GM18499 (cell line): ENCODE measurements around the gene ARL4D.
"Not testable (repeated sequence)": the region's sequence is repeated elsewhere in the genome, so short reads cannot be mapped to it uniquely, and the experiment has no call there.

ENCODE experiments used
- ATAC-seq: cut with Tn5 transposase; IDR thresholded peaks from one replicate; pipeline ENCODE4 v1.9.1; 2021; ENCODE audit warnings: moderate number of reproducible peaks; ENCODE audit not compliant: insufficient read depth, unreplicated experiment

ARL4D gene

DNA sequence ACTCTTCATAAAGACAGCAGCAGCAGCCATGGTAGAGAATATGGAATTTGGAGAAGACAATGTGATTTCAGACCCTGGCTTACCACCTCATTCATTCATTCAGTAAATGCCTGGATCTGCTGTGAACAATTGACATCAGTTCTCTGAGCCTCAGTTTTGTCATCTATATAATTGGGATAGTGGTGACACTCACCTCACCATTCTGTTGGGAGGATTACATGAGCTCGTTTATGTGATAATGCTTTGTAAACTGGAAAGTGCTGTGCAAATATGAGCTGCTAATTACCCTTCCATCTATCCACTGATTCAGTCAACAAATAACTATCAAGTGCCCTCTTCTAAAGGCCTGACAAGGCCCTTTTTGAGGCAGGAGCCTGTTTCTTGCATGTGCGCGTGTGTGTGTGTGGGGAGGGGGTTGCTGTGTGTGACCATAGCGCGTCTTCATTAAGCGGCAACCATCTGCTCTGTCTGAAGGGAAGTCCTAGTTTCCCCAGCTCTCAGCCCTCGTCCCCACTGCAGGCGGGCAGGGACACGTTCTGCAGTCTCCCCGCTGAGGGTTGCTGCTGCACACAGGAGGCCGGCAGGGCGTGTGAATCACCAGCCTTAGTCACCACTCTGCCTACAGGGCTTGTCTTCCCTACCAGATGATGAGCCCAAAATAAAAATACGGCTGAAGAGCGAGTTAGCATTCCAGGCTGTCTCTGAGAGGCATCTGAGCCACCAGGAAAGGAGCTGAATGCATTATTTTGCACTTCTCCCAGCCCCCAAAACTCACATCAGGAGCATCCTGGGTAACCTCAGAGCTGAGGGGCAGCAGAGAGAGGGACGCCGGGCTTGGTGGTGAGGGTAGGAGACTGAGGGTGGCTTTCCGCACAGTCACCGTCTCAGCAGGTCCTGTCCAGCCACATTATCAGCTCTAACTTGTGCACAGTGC is 19.9 kb downstream of the ARL4D start:
- ATAC-seq = no peak

DNA sequence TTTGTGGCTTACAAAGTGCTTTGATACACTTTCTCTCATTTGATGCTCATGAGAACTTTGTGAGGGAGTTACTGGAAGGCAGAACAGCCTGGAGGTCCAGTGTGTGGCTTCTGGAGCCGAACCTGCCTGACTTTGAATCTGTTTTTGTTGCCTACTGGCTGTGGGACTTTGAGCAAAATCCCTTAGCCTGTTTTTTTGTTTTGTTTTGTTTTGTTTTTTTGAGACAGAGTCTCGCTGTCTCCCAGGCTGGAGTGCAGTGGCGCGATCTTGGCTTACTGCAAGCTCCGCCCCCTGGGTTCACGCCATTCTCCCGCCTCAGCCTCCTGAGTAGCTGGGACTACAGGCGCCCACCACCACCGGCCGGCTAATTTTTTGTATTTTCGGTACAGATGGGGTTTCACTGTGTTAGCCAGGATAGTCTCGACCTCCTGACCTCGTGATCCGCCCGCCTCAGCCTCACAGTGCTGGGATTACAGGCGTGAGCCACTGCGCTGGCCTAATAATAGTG is 20.6 kb downstream of the ARL4D start:
- ATAC-seq = not testable (repeated sequence)

DNA sequence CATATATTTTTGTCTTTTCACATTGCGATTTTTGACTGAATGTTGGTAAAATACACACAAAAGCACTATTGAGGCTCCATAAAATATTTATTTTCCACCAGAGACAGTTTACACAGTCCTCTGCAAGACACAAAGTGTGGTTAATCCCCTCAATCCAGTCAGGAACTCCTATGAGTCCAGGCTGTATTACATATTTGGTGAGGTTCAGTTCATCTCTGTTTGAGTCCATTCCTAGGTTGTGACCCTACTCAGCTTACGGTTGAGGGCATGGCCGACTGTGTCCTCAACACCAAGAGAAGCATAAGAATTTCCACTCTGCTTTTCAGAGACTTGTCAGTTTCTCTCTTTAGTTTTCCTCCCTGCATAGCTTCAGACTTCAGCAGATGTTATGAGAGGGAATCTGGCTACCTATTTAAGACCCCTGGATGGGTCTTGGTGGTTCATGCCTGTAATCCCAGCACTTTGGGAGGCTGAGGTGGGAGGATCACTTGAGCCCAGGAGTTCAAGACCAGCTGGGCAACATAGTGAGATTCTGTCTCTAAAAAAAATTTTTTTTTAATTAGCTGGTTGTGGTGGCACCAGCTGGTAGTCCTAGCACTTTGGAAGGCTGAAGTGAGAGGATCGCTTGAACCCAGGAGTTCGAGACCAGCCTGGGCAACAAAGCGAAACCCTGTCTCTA is 25.1 kb downstream of the ARL4D start:
- ATAC-seq = no peak

DNA sequence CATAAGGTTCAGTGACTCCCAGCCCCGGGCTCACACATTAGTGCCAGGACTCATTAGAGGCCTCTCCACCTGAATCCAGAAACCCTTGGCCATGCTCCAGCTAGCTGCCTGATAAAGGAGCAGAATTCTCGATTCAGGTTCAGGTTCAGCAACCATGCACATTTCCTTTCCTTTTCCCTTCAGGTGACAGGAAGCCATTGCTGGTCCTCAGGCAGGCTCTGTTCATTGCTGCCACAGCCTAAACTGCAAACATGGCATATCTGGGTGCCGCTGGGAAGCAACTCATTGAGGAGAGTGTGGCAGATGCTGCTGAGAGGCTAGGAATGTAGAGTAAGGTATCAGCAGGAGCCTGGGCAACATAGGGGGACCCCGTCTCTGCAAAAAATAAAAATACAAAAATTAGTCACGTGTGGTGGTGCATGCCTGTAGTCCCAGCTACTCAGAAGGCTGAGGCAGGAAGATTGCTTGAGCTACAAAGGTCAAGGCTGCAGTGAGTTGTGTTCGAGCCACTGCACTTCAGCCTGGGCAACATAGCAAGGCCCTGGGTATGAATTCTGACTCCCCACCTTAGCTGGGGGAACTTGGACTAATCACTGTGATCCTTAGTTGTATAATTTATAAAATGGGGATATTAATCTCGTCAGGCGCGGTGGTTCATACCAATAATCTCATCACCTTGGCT is 28.7 kb downstream of the ARL4D start:
- no peak for ATAC-seq

DNA sequence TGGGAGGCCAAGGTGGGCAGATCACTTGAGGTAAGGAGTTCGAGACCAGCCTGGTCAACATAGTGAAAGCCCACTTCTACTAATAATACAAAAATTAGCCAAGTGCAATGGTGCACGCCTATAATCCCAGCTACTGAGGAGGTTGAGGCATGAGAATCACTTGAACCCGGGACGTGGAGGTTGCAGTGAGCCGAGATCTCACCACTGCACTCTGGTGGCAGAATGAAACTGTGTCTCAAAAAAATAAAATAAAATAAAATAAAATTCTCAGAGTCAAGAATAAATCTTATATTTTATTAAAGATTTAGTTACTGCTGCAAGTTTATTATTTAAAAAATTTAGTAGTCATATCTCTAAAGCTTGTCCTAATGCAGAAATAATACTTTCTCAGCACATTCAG is 29.7 kb downstream of the ARL4D start:
- ATAC-seq = no peak

DNA sequence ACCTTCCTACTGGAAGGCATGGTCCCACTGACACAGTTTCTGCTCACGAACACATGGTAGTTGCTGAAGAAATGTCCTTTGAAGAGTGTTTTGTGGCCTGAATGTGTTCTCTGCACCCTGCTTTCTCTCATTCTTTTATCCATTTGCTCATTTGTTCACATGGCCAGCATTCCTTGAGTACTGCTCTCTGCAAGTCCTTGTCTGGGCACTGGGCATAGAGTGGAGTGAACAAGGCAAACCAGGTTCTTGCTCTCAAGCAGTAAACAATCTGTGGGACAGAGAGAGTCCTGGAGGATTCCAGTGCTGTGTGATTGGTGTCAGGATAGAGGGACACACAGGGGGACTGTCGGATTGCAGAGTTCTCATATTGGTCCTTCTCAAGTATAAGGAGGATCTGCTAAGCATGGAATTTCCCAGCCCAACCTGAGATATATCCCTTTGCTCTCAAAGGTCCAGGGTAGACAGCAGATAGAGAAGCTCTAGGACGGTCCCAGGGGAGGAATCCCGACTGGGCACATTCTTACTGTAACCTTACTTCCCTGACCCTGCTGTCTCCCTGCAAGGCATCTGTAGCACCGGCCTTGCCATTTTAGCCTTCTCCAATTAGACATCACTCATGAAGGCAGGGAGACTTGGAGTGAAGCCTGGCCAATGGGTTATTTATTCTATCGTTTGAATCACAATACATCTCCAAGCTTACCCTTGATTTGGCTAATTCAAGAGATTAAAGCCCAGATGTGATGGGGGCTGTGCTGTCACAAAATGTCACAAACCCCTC is 32.3 kb downstream of the ARL4D start:
- ATAC-seq = no peak

DNA sequence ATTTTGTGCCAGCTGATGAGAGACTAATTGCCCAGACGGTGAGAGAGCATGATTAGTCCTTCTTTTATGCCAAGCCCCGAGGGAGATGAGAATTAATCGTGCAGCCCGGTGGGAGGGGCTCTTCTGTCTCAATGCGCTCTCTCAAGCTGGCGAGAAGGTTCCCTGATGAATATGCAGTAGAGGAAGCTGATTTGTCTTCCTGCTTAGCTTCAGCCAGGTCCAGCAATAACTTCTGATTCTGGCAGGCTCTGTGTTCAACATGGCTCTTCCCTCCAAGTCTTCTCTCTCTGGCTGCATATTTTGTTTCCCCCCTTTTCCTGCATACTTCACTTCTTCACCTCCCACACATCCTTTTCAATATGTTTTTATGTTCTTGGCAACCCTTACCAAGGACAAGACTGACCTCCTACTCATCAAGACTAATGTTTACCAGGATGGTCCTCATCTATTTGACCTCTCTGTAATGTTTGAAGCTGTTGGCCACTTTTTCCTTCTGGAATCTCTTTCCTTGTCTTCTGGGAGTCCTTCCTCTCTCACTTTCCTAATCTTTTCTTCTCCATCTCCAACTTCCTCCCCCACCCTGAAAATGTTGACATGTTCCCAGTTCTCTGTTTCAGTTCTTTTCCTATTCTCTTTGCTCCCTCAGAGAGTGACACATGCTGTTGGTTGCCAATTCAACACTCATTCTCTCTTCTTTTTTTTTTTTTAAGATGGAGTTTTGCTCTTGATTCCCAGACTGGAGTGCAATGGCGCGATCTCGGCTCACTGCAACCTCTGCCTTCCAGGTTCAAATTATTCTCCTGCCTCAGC is 33.1 kb downstream of the ARL4D start:
- no peak for ATAC-seq

DNA sequence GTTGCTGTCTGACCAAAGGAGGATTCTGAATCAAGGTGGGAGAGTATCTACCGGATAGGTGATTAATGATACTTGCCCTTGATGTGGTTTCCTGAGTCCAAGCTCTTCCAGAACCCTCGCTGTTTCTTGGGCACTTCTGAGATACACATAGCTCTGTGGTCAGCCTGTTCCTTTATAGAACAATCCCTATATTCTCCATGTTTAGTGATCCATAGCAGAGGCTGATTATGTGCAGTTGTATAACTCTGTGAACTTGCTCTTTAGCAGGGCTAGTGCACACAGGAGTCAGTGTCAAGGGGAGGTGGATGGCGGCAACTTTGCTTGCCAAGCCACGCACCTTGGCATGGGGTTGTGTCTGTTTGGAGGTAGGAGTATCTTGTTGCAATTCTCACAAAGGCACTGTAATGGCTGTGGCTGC is 36.1 kb downstream of the ARL4D start:
- no peak for ATAC-seq

DNA sequence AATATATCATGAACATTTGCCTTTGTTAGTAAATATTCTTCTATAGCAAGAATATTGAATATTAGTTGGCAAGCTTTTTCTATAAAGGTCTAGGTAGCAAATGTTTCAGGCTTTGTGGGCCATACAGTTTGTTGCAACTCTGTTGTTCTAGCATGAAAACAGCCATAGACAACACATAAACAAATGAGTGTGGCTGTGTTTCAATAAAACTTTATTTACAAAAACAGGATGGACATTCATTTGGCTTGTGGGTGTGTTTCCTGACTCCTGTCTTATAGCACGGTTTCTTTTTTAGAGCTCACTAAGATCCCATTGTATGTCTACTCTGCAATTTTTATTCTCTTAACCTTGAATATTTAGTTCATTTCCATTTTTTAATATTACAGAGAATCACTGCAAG is 39.0 kb downstream of the ARL4D start:
- no peak for ATAC-seq

DNA sequence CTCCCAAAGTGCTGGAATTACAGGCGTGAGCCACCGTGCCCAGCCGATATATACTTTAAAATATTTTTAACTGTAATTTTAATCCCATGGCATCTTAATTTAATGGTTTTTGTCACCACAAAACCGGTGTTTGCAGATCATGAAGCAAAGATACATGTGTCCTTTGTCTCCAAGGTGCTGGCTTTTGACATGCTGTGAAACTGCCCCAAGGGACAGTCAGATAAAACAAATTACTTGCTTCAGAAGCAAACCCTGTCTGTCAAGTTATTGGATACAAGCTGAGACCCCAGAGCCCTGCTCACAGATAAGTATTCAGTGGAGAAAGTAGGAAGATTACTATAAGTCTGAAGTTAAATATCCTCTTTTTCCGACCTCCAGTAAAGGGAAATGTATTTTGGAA is 39.8 kb downstream of the ARL4D start:
- no peak for ATAC-seq

DNA sequence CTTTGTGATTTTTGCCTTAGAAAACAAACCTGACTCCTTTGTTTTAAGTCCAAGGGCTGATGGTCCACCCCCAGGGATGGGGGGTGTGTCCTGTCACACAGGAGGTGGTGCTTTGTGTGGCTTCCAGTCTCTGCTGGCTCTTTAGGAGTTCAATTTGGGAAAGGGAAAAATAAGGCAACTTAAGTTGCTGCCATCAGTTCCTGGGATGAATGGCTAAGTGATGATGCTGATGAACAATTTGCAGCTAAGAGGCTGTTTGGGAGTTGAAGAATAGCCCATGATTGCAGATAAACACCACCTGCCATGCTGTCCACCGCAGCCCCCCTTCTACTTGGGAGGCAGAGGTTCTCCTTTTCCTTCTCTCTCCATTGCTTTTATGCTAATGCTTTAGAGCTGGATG is 40.2 kb downstream of the ARL4D start:
- ATAC-seq = no peak

DNA sequence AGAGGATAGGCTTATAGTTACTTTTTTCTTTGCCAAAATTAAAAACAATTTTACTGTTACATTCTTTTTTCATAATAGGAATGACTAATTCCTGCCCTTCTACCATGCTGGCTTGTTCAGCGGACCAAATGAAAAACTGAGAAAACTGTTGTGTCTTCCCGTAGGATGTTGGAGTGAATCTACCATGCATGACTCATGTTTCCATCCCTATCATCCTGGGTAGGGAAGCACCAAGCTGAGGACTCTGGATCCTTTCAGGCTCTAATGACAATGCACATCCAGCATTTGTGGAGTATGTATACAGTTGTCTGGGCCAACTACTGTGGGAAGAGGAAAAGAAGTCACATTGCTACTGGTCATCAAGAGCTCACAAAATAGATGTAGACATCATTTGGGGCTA is 43.9 kb downstream of the ARL4D start:
- no peak for ATAC-seq

DNA sequence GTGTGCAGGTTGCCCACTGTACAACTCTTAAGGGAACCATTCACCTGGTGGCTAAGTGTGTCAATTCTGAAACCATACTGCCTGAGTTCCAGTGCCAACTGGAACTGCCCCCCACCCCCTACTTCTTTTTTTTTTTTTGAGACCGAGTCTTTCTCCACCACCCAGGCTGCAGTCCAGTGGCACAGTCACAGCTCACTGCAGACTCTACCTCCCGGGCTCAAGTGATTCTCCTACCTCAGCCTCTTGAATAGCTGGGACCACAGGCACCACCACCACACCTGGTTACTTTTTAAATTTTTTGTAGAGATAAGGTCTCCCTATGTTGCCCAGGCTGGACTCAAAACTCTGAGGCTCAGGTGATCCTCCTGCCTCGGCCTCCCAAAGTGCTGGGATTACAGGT is 44.6 kb downstream of the ARL4D start:
- ATAC-seq = no peak

DNA sequence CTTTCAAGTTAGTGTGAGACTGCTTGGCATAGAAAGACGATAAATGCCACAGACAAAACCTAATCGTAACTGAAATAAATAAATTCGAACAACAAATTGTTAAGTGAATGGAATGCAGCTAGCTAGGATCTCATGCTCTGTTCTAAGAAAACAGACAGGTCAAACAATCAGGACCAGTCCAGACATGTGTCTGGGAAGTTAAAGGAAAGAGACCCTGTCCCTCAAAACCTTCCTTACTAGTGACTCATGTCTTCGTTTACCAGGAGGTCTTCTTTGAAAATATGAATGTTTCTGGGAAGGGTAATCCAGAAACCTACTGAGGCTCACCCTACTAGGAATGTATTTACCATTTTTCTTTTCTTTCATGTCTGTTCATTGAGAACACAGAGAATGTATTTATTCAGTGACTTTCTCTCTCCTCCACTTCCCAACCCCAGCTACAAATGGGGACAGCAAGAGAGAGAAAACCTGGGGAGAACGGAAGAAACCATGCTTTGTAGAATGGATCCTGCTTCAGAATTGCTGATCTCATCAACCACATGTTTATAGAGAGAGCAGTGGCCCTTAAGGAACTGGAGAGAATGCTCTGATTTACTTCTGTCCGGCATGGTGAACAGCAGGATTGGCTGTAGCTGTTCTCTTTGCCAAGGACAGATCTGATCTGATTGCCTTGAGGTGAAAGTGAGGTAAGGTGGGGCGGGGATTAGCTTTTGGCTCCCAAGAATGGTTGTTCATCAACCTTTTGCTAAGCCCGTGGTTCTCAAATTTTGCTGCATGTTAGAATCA is 45.6 kb downstream of the ARL4D start:
- no peak for ATAC-seq

DNA sequence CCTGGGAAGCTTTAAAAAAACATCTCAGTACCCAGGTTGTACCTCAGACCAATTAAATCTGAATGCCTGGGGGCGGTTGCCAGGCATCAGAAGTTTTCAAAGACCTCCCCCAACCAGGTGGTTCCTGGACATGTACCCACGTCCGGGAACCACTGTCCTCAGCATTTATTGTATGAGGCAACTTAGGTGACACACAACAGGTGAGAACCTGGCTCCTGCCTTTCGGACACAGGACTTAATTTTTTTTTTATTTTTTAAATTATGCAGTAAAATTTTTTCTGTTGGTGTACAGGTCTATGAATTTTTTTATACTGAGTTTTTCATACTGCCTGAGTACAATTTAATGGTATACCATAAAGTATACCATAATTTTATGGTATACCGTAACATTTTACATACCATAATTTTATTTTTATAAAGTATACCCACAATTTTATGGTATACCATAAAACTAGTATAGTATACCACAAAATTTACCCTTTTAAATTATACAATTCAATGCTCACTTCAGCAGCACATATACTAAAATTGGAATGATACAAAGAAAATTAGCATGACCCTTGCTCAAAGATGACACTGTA is 46.3 kb downstream of the ARL4D start:
- ATAC-seq = no peak

DNA sequence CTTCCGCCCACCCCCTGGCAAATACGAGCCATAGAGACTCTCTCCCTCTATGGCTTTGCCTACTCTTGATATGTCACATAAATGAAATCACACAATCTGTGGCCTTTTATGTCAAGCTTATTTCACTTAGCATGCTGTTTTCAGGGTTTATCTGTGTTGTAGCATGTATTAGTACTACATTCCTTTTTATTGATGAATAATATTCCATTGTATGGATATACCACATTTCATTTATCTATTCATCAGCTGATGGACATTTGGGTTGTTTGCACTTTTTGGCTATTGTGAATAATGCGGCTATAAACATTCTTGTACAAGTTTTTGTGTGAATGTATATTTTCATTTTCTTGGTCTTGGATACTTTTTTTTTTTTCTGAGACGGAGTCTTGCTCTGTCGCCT is 48.0 kb downstream of the ARL4D start:
- ATAC-seq = no peak

DNA sequence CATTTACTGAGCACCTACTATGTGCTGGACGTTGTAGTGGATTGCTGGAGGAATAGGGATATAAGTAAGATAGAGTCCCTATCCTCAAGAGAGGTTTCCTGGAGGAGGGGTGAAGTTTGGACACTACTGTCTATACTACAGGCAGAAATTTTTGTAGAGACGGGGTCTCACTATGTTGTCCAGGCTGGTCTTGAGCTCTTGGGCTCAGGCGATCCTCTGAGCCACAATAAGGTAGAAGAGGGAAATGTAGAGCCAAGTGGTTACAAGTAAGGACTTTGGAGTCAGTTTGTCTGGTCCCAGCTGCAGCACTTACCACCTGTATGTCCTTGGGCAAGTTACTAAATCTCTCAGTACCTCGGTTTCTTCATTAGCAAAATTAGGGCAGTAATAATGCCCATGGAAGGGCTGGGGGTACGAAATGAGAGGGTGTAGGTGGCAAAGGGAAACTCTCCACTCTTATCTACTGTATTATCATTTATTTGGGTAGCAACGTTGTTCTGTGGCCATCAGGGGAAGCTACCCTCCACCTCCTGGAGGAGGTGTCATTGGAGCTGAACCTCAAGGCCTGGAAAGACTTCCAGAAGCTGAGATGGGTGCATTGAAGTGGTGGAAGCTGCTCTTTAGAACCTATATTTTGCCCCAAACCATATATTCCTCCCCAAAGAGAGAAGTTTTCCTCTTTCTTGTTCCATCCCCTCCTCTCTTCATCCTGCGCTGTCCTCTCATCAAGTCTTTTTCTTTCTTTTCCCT is 50.1 kb downstream of the ARL4D start:
- no peak for ATAC-seq
